GM21447 (cell line): ENCODE measurements around the gene KSR2.

Experiments used
- ATAC-seq: cut with Tn5 transposase; IDR thresholded peaks from one replicate; pipeline ENCODE4 v1.9.1; 2021; ENCODE audit not compliant: unreplicated experiment

The KSR2 gene

DNA sequence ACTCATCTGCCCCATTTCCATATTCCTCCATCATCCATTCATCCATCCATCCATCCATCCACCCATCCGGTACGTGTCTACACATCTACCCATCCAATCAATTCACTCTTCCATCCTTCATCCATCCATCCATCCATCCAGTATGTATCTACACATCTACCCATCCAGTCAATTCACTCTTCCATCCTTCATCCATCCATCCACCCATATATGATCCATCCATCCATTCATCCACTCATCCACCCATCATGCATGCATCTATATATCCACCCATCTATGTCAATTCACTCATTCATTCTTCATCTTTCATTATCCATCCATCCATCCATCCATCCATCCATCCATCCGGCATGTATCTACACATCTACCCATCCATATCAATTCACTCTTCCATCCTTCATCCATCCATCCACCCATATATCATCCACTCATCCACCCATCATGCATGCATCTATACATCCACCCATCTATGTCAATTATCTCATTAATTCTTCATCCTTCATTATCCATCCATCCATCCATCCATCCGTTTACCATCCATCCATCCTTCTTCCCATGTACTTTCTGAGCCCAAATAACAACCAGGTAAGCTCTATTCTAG lies 498.8 kb downstream of the KSR2 start:
- no peak for ATAC-seq

GRCh38 chr12:117468016-117468415 lies 500.8 kb downstream of the KSR2 start:
- no peak for ATAC-seq

DNA sequence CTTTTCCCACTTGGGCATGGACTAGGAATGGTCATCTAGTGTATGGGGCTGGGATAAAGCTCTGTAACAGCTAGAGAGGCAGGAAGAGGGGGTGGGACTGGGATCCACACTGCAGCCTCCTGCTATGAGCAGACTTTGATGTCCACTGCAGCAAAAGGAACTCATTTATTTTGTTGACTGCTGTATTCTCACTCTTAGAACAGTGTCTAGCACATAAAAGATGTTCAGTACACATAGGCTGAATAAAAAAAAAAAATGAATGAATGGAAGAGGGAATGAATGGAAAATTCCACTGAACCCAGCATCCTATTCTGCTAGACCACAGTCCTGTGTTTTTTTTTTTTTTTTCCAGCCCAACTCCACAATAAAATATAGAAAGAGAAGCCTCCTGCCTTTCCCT lies 501.2 kb downstream of the KSR2 start:
- ATAC-seq = no peak

GRCh38 chr12:117466677-117467362 lies 502.0 kb downstream of the KSR2 start:
- ATAC-seq = no peak

GRCh38 chr12:117461732-117462131 lies 507.1 kb downstream of the KSR2 start:
- ATAC-seq = no peak

- no peak for ATAC-seq
These were observed 509.6 kb downstream of the KSR2 start for GRCh38 chr12:117459229-117459628.

GRCh38 chr12:117457189-117457588 lies 511.6 kb downstream of the KSR2 start:
- no peak for ATAC-seq

DNA sequence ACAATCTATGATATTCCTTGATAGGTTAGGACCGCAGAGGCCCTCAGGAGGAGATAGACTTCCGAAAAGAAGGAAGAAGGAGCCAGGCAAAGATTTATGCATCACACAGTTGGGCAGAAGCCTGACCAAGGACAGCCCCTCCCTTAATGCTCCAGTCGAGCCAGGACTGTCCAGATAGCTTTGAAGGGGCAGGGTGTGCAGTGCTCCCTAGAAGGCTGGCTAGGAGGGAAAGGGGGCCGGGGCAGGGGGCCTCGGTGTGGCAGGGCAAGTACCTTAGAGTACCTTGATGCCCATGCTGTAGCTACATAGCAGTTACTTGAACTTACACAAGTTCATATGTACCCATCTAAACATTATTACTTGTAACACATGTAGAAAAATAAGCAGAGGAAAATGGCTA lies 512.7 kb downstream of the KSR2 start:
- no peak for ATAC-seq

DNA sequence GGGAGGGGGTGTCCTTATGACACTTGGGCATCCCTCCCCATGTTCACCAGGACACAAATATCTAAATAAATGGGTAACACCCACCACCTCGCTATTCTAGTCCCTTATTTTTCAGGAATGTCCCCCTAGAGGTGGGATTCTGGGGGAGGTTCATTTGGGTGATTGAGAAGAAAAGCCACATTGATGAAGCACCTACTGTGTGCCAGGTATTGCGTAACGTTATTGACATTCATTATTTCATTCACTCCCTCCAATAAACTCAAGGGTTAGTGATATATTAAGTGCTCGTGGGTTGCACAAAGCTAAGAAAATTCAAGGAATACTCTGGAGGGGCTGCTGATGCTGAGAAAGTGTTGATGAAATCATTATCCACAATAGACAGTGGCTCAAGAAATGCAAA lies 514.8 kb downstream of the KSR2 start:
- no peak for ATAC-seq

- ATAC-seq = no peak
These were observed 516.7 kb downstream of the KSR2 start for GRCh38 chr12:117452112-117452511.

- no peak for ATAC-seq
These were observed 518.6 kb downstream of the KSR2 start for GRCh38 chr12:117450209-117450608.

- ATAC-seq = no peak
These were observed 521.0 kb downstream of the KSR2 start for GRCh38 chr12:117447665-117448366.

GRCh38 chr12:117444781-117445180 lies 524.0 kb downstream of the KSR2 start:
- no peak for ATAC-seq

- no peak for ATAC-seq
These were observed 527.0 kb downstream of the KSR2 start for GRCh38 chr12:117441751-117442150.

DNA sequence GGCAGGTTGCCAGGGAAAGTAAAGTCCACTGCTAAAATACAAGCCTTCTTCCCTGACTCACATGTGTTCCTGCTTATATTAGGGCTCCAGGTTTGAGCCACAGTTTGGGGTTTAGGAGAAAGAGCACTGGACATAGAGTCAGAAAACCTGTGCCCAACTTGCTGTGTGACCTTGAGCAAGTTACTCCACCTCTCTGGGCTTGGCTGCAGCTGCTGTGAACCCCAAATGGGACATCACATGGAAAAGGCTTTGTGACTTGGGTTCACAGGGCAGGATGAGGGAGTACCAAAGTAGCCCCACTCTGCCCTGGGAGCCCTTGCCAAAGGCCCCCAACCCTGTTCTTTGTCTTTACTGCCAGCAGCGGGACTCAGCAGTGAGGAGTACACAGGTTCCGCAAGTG lies 528.4 kb downstream of the KSR2 start:
- ATAC-seq = no peak

GRCh38 chr12:117439531-117440001 lies 529.2 kb downstream of the KSR2 start:
- no peak for ATAC-seq

- ATAC-seq = no peak
These were observed 530.0 kb downstream of the KSR2 start for GRCh38 chr12:117438809-117439208.

DNA sequence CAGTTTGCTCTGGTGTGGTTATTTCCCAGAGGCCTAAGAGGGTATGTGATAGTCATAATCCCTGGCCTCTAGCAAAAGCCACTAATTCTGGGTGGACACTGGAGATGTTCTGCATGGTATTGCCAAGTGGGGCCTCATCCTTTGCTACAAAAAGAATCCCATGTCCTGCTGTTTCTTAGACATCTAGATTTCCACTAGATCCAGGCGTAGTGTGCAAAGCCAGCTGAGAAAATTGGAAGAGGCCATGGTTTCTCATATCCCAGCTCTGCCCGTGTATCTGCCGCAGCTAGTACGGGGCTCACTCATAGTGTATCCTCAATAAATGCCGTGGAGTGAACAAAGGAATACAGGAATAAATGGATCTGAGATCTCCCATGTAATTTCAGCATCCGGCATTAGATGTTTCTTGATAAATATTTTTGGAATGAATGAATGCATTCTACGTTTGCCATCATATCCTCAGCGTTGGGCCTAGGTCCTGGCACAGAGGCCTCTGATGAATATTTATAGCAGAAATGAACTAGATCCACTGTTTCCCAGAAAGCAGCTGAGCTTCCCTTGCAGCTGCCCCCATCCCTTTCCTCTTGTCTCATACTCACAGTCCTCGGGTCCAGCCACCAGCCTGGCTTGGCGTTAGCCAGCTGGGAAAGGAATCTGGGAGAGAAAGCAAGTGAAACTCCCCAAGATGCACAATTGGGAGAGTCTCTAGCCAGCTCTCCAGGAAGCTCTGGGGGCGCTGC lies 531.1 kb downstream of the KSR2 start:
- no peak for ATAC-seq

DNA sequence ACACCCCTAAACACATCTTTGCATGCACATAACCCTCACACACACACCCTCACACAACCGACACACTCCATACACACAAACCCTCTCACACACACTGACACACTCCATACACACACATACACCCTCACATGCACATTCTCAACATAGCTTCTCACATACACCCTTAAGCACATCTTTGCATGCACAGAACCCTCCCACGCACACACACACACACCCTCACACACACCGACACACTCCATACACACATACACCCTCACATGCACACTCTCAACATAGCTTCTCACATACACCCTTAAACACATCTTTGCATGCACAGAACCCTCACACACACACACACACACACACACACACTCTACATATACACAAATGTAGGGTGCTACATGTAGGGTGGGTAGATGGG lies 534.9 kb downstream of the KSR2 start:
- ATAC-seq = no peak

GRCh38 chr12:117430246-117430645 lies 538.5 kb downstream of the KSR2 start:
- ATAC-seq = no peak

- no peak for ATAC-seq
These were observed 541.6 kb downstream of the KSR2 start for GRCh38 chr12:117427211-117427610.

- ATAC-seq = no peak
These were observed 546.8 kb downstream of the KSR2 start for GRCh38 chr12:117421987-117422386.
